ENCODE measurements around the gene ZNF518A.

The ZNF518A gene

GRCh38 chr10:96129387-96130325 lies at the start of gene ZNF518A:
Gene ZNF518A, plus strand, starts transcription at chr10:96130297. Its CDS starts 26,026 bp downstream, at chr10:96156323.
- peak; percentile 82 for DNase-seq

- DNase-seq = peak; percentile 52
These were observed 47.9 kb upstream of the ZNF518A start for GRCh38 chr10:96082153-96082552.

GRCh38 chr10:96082748-96083147 lies 47.3 kb upstream of the ZNF518A start:
- peak; percentile 24 for DNase-seq

- no peak for DNase-seq
These were observed 41.0 kb upstream of the ZNF518A start for GRCh38 chr10:96089116-96089515.

- peak; percentile 78 for DNase-seq
These were observed 40.2 kb upstream of the ZNF518A start for GRCh38 chr10:96089670-96090462.

- DNase-seq = no peak
These were observed 39.7 kb upstream of the ZNF518A start for GRCh38 chr10:96090463-96090800.

- no peak for DNase-seq
These were observed 36.9 kb upstream of the ZNF518A start for GRCh38 chr10:96092999-96093767.

- no peak for DNase-seq
These were observed 36.1 kb upstream of the ZNF518A start for GRCh38 chr10:96093948-96094347.

GRCh38 chr10:96096958-96097357 lies 33.1 kb upstream of the ZNF518A start:
- no peak for DNase-seq

GRCh38 chr10:96097865-96098264 lies 32.2 kb upstream of the ZNF518A start:
- no peak for DNase-seq

GRCh38 chr10:96107623-96108038 lies 22.5 kb upstream of the ZNF518A start:
- DNase-seq = no peak

- no peak for DNase-seq
These were observed 17.6 kb upstream of the ZNF518A start for GRCh38 chr10:96112531-96112930.

GRCh38 chr10:96118604-96119450 lies 11.3 kb upstream of the ZNF518A start:
- peak; percentile 75 for DNase-seq

- no peak for DNase-seq
These were observed 7.3 kb upstream of the ZNF518A start for GRCh38 chr10:96122824-96123223.

GRCh38 chr10:96124230-96125141 lies 5.6 kb upstream of the ZNF518A start:
- DNase-seq = peak; percentile 57

- no peak for DNase-seq
These were observed 5.0 kb upstream of the ZNF518A start for GRCh38 chr10:96125142-96125515.

- DNase-seq = peak; percentile 16
These were observed 364 bp downstream of the ZNF518A start for GRCh38 chr10:96130326-96130995.

GRCh38 chr10:96131621-96132020 lies 1.5 kb downstream of the ZNF518A start:
- DNase-seq = no peak

- no peak for DNase-seq
These were observed 3.0 kb downstream of the ZNF518A start for GRCh38 chr10:96133135-96133534.

GRCh38 chr10:96136810-96137209 lies 6.7 kb downstream of the ZNF518A start:
- DNase-seq = no peak

All from NCI-H2029 (cell line).